ENCODE measurements around the gene CNIH3.

Gene CNIH3

DNA sequence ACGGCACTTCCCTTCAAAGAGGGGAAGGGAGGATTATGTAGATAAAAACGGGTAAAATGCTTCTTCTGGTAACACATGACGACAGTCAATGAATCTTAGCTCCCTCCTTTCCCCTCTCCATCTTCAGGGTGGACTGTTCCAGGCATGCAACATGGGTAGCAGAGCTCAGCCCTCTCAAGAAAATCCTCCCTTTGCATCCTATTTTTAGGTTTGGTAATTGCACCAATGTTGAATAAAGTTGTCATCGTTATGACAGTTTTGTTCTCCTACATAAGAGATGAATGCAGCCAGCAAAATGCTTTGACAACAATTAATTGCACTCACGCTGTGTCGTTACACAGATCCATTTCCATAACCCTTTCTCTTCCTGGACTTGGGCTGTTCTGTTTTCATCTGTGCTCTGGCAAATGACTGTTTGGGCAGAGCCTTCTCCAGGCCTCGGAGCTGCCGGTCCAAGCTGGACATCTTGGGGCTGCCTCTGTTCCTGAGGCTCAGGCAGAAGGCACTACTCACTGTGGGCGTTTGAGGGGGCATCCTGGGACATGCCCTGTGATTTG, 127.6 kb downstream of the CNIH3 start:
- no peak for DNase-seq (ENCODE audit: low read depth in 2 of 2)

DNA sequence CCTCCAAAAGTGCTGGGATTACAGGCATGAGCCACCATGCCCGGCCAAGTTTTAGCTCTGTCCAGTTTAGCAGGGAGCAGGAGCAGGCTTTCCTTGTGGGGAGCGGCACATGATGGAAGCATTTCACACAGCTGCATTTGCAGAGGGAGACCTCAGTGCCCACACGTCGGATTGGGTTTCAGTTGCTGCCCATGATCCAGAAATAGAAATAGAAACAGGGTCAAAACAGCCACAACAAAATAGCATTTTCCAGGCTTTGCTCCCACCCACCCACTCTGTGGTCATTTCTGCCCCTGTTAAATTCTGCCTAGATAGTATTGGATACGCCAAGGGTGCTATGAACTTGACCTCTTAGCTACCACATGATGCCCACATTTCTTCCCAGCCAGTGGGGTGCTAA, 128.4 kb downstream of the CNIH3 start:
- DNase-seq (ENCODE audit: low read depth in 2 of 2) = no peak

DNA sequence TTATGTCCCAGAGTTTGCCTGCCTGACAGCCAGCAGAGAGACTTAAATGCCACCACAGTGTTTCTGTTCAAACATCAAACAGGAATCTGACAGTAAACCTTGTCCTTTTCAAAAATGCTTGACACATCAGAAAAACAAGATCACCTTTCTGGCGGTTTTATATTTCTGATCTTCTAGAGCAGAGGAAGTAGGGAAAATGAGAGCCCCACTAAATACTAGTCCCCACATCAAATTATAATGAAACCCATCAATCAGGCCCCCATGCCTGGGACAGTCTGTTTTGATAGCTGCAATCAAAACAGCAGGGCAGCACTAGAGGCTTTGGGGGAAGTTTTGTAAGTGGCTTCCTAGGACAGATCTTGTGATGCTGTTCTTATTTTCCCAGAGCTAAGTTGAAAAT, 129.3 kb downstream of the CNIH3 start:
- DNase-seq (ENCODE audit: low read depth in 2 of 2) = no peak

DNA sequence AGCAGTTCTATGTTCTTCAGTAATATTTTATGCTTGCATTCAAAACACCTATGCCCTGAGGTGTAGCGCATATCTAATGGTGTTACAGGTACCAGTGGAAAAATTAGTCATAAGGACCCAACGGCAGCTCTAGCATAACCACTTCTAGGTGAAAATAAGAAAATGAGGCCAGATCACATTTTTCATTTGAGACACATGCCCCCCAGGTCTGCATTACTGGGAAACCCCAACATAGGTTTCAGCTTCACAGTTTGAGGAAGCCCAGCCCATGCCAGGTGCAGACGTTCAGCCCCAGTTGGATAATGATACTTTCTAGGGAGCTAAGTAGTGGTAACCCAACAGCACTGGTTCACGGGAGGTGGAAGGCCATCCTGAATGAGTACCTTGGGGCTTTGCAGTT, 129.8 kb downstream of the CNIH3 start:
- no peak for DNase-seq (ENCODE audit: low read depth in 2 of 2)

DNA sequence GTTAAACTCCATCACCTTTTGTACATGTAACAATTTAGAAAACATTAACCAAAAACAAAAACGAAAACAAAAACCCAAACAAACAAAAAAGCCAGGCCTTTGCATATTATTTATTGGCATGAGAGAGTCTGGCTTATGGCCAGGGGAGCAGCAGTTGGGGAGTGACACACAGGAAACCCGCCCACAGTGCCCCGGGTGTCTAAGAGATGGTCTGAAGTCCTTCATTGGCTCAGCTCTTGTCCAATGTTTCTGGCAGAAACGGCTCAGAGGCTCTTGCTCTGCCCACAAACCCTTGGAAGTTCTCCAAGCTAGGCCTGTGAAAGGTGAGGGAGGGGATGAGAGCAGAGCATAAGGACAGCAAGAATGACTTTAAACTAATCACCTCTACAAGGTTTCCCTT, 131.5 kb downstream of the CNIH3 start:
- DNase-seq (ENCODE audit: low read depth in 2 of 2) = peak in 1 of 2 donors; percentile 8

DNA sequence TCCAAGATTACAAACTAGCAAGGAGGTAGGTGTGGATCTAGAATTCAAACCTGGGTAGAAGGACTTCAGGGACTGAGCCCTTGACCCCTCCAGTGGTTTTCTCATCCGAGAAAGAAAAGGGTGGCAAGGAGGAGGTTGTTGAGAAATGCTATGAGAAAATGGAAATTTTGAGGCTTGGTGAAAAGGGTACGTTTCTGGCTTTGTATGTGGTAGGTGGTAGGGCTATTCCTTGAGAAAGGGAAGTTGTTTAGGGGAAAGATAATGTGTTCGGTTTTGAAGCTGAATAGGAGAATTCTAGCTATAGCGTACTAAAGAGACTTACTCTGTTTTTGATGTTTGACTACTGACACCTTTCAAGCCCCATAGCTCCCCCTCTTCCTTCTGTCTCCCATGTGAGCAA, 133.8 kb downstream of the CNIH3 start:
- DNase-seq (ENCODE audit: low read depth in 2 of 2) = no peak

DNA sequence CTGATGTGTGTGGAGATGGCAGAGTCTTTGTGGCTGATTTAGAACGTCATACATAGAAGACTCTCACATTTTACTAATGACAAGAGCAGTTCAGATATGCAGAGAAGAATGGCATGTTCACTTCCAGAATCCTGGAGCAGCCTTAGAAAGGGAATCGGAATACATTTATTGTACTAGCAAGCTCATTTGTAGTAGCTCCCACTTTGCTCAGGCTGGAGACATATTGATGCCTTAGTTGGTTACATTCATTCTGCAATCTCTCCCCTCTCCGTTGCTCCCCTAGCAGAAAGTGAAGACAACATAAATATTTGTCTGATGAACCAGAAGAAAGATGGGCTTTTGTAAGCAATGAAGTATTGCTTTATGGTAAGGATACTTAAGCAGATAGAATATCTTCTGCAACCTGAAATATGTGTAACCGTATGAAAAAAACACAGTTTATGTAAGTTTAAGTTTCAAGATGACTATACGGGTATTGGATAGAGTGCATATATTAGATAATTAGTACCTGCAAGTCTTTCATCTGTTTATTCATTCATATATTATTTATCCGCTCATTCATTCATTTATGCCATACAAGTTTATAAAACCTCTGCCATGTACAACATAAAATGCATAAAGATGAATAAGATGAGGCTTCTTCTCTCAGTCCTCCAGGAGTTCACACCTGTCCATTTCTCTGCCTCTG, 135.7 kb downstream of the CNIH3 start:
- no peak for DNase-seq (ENCODE audit: low read depth in 2 of 2)

DNA sequence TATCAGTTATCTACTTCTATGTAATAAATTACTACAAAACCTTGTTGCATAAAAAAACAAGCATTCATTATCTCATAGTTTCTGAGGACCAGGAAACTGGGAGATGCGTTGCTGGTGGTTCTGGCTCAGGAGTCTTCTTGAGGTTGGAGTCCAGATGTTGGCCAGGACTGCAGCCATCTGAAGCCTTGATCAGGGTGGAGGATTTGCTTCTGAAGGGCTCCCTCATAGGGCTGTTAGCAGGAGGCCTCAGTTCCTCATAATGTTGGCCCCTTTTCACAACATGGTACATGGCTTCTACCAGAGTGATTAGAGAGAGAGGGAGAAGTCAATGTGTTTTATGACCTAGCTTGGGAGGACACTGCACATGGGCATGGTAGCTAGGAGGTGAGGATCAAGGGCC, 137.4 kb downstream of the CNIH3 start:
- DNase-seq (ENCODE audit: low read depth in 2 of 2) = no peak

DNA sequence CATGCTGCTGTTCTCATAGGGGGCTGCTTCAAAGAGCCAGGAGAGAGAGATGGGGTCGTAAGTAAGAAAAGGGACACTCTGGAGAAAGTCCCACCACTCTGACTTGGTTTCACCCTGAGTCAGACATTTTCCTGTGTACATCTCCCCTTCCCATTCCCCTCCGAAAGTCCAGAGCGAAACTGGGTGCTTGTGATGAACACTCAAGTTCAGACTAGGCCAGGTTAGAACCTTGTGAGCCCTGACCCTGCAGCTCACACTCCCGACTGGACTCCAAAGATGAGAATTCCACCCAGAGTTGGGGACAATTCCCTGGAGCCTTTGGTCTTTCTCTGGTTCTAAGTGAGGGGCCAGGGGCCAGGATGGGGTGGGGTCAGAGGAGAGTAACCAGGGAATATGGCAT, 139.5 kb downstream of the CNIH3 start:
- DNase-seq (ENCODE audit: low read depth in 2 of 2) = no peak

DNA sequence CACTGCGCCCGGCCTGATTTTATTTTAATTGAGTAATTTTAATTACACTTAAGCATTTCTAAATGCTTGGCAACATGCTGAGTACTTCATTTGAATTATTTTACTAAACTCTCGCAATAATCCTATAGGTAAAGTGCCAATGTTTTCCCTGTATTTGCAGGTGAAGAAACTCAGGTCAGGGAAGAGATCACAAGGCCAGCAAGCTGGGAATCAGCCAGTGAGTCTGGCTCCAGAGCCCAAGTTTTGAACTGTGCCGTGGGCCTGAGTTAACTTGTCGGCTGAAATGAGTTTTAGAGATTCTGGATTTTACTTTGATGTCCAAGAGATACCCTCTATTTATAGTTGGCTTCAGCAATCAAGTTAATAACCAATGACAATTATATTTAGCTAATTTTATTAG, 141.4 kb downstream of the CNIH3 start:
- no peak for DNase-seq (ENCODE audit: low read depth in 2 of 2)

DNA sequence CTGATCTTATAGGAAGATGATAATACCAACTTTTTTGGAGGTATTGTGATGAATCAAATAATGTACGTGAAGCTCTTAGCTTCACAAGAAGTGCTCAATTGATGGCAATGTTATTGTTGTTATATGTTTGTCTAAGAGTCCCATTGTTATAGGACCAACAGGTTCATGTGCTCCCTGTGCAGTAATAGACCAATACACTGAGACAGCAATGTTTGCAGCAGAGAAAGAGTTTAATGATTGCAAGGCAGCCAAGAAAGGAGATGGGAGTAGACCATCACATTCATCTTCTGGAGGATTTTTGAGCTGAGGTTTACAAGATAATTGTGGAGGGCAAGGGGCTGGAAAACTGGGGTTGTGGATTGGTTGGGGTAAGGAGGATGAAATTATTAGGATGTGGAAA, 143.0 kb downstream of the CNIH3 start:
- DNase-seq (ENCODE audit: low read depth in 2 of 2) = no peak

DNA sequence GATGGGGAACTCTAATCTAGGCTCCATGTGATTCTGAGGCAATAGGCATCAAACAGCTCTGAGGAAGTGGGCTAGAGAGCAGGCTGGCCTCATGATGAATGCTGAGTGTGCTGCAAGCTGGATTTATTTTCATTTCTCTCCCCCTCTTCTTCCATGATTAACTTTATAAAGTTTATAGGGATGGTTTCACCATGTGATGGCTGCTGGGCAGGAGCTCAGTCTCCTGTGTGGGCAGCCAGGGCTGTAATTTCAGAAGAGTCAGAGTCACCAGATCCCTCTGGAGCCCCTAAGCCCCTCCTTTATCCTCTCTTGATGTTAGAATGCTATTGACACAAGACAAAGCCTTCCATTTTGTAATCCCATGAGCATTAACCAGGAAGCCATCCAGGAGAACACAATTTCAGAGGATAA, 143.6 kb downstream of the CNIH3 start:
- no peak for DNase-seq (ENCODE audit: low read depth in 2 of 2)

DNA sequence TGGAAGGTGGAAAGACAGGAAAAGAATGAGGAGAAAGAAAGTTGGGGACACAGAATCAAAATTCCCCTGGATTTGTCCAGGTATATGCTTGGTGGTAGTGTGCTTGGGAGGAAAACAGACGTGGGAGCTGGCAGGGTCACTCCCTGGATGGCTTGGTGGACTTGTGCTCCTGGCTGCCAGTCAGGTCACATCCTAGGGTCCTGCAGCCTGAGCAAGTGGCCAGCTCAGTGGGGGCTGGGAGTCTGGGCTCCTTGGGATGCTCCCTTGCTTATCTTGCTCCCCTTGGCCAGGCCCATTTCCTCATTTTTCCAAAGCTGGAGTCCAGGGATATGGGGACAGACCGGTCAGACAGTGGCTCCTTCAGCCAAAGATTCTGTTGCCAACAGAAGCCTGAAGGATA, 144.0 kb downstream of the CNIH3 start:
- no peak for DNase-seq (ENCODE audit: low read depth in 2 of 2)

DNA sequence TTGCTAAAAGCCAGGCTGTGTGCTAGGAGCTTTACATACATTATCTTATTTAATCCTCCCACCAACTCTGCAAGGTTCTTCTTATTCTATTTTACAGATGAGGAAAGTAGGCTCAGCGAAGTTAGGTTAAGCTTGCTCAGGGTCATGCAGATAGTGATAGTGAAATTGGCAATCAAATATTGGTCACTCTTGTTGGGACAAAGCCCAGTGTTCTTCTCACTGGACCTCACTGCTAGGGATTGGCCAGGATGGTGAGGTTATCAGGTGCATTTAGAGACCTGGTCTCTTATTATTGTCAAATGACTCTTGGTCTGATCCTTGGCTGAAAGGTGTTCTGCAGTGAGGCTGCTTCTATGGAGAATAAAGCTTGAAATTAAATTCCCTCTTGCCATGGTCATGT, 145.1 kb downstream of the CNIH3 start:
- no peak for DNase-seq (ENCODE audit: low read depth in 2 of 2)

DNA sequence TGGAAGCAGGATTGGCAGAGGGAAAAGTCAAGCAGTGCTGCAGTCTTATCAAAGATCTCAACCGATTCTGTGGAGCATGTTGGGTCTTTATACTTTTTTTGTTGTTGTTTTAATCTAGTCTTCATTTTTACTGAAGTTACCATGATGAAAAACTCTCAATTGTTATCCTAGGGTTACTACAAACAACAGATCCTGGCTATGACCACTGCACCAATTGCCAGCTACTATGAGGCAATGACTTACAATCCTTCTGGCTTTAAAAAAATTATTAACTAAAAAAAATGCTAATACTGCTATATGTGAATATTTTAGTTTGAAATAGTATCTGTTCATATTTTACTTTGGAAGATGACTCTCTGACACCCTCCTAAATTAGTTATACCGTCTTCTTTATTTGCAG, 145.9 kb downstream of the CNIH3 start:
- no peak for DNase-seq (ENCODE audit: low read depth in 2 of 2)

DNA sequence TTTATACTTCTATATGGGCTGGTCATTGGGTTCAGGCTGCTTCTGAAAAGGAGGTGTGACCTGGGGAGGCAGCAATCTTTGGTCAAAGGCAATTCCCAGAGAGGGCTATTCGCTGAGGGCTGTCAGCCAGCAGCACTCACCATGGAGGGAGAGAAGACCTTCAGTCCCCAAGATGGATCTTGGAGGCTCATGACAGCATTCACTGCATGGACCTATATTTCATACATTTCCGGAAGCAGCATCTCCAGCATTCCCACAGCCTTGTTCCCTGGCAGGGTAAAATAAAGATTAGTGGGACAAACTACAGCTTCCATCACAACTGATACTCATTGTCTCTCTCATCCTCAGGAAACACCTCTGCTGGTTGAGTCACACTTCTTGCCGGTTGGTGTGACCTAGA, 146.6 kb downstream of the CNIH3 start:
- no peak for DNase-seq (ENCODE audit: low read depth in 2 of 2)

DNA sequence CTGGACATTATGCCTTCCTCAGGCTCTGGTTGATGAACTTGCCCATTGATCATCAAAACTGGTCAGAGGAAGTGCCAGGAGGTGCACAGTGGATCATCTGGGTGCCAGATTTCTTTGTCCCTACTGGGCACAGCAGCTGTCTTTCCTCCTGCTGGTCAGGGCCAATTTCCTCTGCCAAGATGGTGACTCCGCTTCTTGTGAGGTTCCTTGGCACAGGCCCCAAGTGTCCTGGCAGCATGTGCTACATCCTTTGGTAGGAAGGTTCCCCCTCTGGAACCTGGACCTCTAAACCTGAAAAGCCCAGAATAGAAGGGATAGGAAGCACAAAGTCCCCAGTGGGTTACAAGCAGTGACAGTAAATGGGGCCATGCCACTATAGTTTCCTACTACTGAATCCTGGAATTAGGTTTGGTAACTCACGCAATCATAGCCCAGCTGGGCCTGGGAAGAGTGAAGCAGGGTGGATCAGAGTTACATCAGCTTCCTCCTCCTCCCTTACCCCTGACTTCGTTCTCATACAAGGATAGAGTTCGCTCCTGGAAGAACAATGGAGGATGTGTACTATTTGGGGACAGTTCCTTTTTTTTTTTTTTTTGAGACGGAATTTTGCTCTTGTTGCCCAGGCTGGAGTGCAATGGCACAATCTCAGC, 147.1 kb downstream of the CNIH3 start:
- no peak for DNase-seq (ENCODE audit: low read depth in 2 of 2)

DNA sequence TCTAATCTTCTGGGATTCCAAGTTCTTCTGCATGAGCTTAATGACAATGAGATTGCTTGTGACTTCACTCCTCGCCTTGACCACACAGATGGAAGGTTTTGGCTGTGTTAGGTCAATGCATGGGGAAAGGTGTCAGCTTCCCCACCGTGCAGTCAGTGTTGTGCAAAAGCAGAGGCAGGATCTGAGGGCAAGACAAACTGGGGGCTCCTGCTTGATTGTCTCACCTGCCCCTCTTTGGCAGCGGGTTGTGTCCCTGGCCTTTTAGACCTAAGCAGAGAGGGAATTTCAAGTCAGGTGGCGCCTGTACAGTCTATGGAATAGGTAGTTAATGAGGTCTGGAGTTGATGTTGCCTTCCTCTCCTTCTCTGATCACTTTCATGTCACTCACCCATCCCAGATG, 150.1 kb downstream of the CNIH3 start:
- no peak for DNase-seq (ENCODE audit: low read depth in 2 of 2)

DNA sequence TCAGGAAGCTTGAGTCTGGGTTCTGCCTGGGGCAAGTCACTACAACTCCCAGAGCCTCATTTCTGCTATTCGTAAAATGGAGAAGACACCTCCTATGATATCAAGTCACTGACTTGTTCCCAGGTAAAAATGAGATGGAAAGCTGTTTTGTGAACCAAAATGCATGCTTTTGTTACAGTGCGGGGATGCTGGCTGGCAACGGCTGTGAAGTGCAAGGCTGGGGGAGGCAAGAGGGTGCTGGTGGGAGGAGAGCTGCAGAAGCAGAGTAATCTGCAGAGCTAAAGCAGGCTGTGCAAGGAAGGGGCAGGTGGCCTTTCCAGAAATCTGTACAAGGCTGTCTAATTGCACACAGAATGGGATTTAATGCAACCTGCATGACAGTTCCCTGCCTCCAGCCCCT, 150.9 kb downstream of the CNIH3 start:
- no peak for DNase-seq (ENCODE audit: low read depth in 2 of 2)

DNA sequence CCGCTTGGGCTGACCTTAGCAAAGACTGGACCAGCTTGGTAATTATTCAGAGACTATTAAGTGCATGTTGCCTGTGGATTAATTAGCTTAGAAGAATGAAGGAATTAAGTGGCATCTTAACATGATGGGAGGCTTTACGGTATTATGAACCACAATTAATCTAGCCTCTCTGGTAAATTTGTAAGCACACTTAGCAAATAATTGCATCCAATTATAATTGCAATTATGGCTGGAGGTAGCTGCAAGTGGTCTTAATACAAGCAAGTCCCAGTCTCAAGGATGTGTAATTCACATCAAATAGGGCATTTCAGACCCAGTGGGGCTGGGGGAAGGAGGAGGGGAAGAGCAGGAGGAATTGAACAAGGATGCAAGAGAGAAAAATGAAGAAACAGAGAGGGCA, 151.6 kb downstream of the CNIH3 start:
- DNase-seq (ENCODE audit: low read depth in 2 of 2) = no peak

DNA sequence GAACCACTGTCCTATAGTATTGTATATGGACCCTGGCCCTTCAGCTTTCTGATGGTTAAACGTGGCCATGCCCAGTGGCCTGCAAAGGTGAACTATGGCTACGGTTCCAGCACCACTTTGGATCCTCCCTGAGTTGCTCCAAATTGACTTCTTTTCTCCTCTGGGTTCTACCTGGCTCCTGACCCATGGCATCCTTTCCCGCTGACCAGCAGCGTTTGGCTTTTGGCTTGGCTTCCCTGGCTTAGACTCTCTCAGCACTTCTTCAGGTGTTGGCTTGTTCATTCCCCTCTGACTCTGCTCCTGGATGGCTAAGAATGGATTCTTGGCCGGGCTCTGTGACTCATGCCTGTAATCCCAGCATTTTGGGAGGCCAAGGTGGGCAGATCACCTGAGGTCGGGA, 152.9 kb downstream of the CNIH3 start:
- DNase-seq (ENCODE audit: low read depth in 2 of 2) = no peak

DNA sequence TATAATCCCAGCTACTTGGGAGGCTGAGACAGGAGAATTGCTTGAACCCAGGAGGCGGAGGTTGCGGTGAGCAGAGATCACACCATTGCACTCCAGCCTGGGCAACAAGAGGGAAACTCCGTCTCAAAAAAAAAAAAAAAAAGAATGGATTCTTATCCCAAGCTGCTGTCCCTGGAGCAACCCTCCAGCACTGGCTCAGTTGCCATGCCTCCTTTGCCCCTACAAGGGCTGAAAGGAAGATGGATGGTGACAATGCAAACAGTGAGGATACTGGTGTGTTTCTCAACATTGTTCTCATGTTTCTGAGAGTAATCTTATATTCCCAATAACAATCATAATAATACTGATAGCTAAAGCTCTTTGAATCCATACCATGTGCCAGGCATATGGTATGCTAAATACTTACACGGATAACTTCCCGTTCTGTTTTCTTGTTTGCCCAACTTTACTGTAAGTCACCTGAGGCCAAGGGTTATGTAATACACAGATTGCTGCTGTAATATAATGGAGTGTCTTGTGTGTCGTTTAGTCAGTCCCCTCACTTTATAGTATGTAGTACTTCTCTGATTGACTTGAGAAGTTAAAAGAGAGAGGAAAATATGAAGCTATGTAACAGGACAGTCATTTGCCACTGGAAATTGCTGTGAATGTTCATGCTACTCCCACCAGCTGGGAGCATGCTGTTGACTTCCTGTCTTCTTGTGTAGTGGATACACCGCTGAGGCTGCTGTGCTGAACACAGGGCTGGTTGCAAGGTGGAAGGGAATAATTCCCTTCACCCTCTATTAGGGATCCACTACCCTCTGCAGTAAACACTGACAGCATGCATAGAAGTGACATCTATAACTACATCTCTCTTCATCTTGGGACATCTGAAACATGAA, 153.6 kb downstream of the CNIH3 start:
- no peak for DNase-seq (ENCODE audit: low read depth in 2 of 2)

DNA sequence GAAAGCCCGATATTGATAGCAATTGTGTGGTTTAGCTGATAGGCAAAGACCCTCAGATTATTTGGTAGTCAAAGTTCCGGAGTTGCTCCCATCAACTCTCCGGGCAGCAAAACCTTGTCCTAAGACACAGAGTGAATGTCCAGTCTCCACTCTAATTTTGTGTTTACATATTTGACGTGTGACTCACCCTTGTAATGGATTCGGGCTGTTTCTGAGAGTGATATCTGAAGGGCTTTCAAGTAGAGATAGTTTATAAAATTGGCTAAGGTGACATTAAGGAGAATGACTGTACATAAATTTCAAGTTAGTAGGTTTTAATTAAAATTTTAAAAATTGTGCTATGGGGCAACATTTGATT, 154.2 kb downstream of the CNIH3 start:
- no peak for DNase-seq (ENCODE audit: low read depth in 2 of 2)

Measured in stimulated activated CD8-positive, alpha-beta memory T cell treated with anti-CD3 and anti-CD28 coated beads, Interleukin-2, amount 100 ng/mL, for 48 hours (primary cell).